ENCODE data around the gene SKOR2.

The SKOR2 gene

DNA sequence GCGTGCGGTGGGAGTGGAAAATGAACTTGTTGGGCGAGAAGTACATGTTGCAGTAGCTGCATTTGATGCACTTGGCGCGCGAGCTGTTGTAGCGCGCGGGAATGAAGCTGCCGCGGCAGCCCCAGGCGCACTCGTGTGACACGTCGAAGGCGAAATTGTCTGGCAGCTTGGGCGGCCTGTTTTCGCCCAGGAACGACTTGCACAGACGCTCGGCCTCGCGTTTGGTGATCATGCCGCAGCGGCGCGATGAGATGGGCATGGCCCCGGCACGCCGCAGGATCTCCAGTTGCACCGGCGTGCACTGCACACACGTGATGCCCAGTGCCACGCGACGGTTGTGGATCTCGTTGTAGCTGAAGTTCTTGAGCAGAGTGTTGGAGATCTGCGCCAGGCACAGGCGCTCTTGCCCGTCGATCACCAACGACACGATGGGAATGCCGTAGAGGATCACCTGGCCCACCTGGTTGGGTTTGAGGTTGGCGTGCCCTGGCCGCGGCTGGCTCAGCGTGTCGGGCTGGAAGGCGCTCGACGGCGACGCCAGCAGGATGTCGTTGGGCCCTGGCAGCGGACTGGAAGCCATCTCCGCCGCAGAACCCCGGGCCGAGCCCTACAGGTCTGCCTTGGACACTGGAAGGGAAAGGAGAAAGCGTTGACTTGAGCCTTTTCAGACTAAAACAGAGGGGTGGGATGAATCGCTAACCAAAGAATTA is 2.7 kb downstream of the SKOR2 start:
- H3K4me3 ChIP-seq (ENCODE audit: low read depth, low read length): no peak overlapping the region
- TF ChIP-seq, protein P1, sequence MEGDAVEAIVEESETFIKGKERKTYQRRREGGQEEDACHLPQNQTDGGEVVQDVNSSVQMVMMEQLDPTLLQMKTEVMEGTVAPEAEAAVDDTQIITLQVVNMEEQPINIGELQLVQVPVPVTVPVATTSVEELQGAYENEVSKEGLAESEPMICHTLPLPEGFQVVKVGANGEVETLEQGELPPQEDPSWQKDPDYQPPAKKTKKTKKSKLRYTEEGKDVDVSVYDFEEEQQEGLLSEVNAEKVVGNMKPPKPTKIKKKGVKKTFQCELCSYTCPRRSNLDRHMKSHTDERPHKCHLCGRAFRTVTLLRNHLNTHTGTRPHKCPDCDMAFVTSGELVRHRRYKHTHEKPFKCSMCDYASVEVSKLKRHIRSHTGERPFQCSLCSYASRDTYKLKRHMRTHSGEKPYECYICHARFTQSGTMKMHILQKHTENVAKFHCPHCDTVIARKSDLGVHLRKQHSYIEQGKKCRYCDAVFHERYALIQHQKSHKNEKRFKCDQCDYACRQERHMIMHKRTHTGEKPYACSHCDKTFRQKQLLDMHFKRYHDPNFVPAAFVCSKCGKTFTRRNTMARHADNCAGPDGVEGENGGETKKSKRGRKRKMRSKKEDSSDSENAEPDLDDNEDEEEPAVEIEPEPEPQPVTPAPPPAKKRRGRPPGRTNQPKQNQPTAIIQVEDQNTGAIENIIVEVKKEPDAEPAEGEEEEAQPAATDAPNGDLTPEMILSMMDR (IDR thresholded peaks at IDR 0.05; ENCODE audit: low read depth, low read length, missing control alignments): no peak
- in situ Hi-C loops (cut with HindIII; ENCODE audit: low sequenced_read_pairs): no loop called here
- no peak for DNase-seq (ENCODE audit: low read depth)

DNA sequence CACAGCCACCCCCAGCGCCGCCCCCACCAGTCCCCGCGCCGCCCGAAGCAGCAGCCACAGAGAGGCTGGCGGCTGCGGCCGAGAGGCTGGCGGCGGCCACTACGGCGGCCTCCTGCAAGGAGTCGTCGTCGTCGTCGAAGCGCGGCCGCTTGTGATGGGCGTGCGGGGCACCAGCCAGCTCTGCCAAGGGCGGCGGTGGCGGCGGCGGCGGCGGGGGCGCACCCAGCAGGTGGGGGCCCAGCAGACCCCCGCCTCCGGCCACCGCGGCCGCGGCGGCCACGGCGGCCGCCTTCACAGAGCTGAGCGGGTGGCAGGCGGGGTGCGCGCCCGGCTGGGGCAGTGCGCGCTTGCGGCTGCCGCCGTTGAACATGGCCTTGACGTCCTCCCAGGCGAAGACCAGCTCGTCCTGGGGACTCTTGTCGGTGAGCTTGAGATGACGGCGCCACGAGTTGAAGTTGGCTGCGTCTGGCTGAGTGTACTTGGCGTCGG is 3.3 kb downstream of the SKOR2 start:
- H3K4me3 ChIP-seq (ENCODE audit: low read depth, low read length): no peak overlapping the region
- TF ChIP-seq, protein P1 (IDR thresholded peaks at IDR 0.05; ENCODE audit: low read depth, low read length, missing control alignments): no peak
- DNase-seq (ENCODE audit: low read depth): no peak
- in situ Hi-C loops (cut with HindIII; ENCODE audit: low sequenced_read_pairs): no loop called here

DNA sequence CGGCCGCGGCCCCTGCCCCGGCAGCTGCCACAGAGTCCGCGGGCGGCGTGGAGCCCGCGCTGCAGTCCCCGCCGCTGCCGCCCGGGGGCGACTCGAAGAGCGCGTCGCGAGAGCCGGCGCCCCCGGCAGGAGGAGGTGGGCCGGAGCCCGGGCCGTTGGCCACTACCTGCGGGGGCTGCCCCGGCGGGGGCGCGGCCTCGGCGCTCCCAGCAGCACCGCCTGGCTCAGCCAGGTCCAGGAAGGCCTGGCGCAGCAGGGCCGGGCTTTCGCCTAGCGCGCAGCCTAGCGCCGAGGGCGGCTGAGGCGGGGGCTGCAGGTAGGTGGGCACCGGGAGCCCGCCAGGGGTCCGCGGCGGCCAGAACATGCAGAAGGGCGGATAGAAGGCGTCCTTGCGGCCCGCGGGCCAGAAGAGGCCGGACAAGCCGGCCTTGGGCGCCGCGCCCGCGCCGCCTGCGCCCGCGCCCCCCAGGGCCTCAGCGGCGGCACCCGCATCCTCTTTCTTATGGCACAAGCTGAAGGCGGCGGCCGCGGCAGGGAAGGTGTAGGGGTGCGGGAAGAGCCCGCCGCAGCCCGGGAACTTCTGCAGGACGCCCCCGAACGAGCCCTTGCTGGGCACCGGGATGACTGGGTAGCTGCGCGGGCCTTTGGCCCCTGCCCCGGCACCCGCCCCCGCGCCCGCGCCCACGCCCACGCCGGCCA is 3.9 kb downstream of the SKOR2 start:
- no peak overlapping the region for H3K4me3 ChIP-seq (ENCODE audit: low read depth, low read length)
- no peak for DNase-seq (ENCODE audit: low read depth)
- in situ Hi-C loops (cut with HindIII; ENCODE audit: low sequenced_read_pairs): no loop called here
- TF ChIP-seq, protein P1 (IDR thresholded peaks at IDR 0.05; ENCODE audit: low read depth, low read length, missing control alignments): no peak

DNA sequence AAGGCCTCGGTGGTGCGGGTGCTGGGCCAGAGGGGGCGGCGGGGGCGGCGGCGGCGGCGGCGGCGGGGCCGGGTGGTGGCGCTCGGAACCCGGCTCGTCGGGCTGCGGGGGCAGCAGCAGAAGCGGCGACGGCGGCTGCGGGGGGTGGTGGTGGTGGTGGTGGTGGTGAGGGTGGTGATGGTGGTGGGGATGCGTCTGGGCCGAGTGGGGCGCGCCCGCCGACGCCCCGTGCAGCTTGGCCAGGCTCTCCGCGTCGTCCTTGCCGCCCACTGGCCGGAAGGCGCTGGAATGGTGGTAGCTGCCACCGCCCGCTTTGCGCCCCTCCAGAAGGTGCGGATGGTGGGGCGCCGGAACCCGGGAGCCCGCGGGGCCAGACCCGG is 4.4 kb downstream of the SKOR2 start:
- TF ChIP-seq, protein P1 (IDR thresholded peaks at IDR 0.05; ENCODE audit: low read depth, low read length, missing control alignments): no peak
- no peak for DNase-seq (ENCODE audit: low read depth)
- in situ Hi-C loops (cut with HindIII; ENCODE audit: low sequenced_read_pairs): no loop called here
- H3K4me3 ChIP-seq (ENCODE audit: low read depth, low read length): no peak overlapping the region

DNA sequence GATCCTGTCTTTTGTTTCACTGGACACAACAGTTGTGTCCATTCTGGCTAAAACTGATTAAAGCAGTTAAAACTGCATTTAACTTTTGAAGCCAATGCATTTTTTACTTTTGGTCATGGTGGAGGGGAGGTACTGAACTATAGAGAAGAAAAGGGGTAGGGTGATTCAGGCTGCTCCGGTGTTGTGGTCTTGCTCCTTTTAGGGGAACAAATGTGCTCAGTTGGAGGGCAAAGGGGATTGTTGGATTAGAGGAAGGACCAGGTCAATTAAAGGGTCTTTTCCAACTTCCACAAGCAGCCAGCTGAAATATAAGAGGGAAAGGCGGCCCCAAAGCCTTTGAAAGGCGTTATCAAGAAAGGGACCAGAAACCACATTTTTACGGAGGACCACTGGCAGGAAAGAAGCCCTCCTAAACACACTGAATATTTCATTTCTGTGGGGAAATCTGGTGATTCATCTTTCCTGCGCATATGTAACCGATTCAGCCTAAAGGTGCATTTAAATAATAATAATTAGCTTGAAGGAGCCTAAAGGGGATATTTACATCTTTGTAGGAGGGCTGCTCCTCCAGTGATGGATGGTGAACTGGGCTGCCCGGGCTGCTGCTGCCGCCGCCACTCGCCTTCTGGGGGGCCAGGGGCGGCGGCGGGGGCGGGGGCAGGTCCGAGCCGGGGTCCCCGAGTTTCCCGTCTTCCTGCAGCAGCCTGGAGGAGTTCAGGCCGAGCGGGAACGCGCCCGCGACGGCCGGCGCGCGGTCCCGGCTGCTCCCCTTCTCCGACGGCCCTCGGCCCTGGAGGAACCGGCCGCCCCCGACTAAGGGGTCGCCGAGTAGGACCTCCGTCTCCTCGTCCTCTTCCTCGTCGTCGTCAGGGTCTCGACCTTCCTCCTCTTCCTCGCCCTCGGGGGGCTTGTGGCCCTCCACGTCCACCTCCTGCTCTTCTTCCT is 5.2 kb downstream of the SKOR2 start:
- DNase-seq (ENCODE audit: low read depth): no peak
- H3K4me3 ChIP-seq (ENCODE audit: low read depth, low read length): no peak overlapping the region
- in situ Hi-C loops (cut with HindIII; ENCODE audit: low sequenced_read_pairs): no loop called here
- TF ChIP-seq, protein P1 (IDR thresholded peaks at IDR 0.05; ENCODE audit: low read depth, low read length, missing control alignments): no peak

DNA sequence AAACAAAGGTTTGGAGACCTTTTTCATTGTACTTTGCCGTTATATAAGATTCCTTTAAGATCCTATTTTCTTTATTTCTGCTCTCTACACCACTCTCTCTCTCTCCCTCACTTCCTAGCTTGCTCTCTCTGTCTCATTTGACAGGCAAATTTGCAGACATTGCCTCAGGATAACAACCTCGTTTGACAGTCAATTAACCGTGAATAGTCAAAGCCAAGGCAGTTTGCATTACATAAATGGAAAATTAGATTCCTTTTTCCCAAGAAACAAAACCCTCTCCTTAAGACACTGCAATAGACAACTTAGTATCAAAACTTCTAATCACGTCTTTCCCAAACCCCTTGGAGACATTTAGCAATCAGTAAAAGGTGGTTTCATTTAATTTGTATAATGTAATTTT is 7.4 kb downstream of the SKOR2 start:
- in situ Hi-C loops (cut with HindIII; ENCODE audit: low sequenced_read_pairs): no loop called here
- H3K4me3 ChIP-seq (ENCODE audit: low read depth, low read length): no peak overlapping the region
- no peak for DNase-seq (ENCODE audit: low read depth)
- TF ChIP-seq, protein P1 (IDR thresholded peaks at IDR 0.05; ENCODE audit: low read depth, low read length, missing control alignments): no peak
